ENCODE results near the gene SYT9.

SYT9 gene

GRCh38 chr11:7451520-7451919 is 199.8 kb downstream of the SYT9 start:
- TF ChIP-seq, protein P1, sequence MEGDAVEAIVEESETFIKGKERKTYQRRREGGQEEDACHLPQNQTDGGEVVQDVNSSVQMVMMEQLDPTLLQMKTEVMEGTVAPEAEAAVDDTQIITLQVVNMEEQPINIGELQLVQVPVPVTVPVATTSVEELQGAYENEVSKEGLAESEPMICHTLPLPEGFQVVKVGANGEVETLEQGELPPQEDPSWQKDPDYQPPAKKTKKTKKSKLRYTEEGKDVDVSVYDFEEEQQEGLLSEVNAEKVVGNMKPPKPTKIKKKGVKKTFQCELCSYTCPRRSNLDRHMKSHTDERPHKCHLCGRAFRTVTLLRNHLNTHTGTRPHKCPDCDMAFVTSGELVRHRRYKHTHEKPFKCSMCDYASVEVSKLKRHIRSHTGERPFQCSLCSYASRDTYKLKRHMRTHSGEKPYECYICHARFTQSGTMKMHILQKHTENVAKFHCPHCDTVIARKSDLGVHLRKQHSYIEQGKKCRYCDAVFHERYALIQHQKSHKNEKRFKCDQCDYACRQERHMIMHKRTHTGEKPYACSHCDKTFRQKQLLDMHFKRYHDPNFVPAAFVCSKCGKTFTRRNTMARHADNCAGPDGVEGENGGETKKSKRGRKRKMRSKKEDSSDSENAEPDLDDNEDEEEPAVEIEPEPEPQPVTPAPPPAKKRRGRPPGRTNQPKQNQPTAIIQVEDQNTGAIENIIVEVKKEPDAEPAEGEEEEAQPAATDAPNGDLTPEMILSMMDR (IDR thresholded peaks at IDR 0.05), result no peak
- Histone ChIP-seq H3K9me3 (no peaks in the 10 kb centered on the region), H3K27me3 (no peaks in the 10 kb centered on the region), H3K27ac (no peak overlapping the region), H3K36me3 (no peaks in the 10 kb centered on the region), H3K4me1 (ENCODE audit: control insufficient read depth in 1 of 2, insufficient read depth in 1 of 2, low read depth in 1 of 2, low read length in 1 of 2) (peaks cover 0 to 7% of the 10 kb centered on the region in 2 experiments), H3K4me3 (ENCODE audit: low read depth in 1 of 2, low read length in 1 of 2) (no peak overlapping the region)

DNA sequence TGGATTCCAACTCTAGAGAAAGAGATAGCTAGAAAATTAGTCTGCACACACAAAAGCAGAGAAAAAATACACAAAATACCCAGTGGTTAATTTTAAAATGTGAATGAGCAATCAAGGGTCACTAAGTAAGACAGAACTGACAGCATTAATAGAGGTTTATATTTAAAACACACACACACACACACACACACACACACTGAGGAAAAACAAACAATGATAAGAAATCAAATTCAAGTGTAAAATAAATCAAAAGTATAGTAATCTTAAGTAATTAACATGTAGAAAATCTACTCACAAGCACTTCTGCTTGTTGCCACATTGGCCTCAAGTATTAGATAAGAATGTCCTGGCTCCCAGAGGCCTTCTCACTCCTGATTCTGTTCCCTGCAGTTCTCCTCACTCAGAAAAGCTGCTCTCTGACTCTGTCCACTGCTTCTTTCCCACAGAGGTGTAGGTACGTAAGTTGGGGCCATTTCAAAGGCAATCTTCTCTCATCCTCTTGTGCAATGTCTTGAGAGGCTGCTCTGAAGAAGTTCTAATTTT is 200.3 kb downstream of the SYT9 start:
- no peaks in the 10 kb centered on the region for H3K27me3 ChIP-seq
- H3K9me3 ChIP-seq, result no peaks in the 10 kb centered on the region
- no peak overlapping the region for H3K4me3 ChIP-seq (ENCODE audit: low read depth in 1 of 2, low read length in 1 of 2)
- H3K36me3 ChIP-seq, result no peaks in the 10 kb centered on the region
- H3K4me1 ChIP-seq (ENCODE audit: control insufficient read depth in 1 of 2, insufficient read depth in 1 of 2, low read depth in 1 of 2, low read length in 1 of 2), result peaks cover 0 to 7% of the 10 kb centered on the region in 2 experiments
- TF ChIP-seq, protein P1 (IDR thresholded peaks at IDR 0.05), result no peak
- no peak overlapping the region for H3K27ac ChIP-seq

GRCh38 chr11:7454854-7455253 is 203.2 kb downstream of the SYT9 start:
- H3K27me3 ChIP-seq, result no peaks in the 10 kb centered on the region
- H3K9me3 ChIP-seq, result no peaks in the 10 kb centered on the region
- TF ChIP-seq, protein P1 (IDR thresholded peaks at IDR 0.05), result no peak
- H3K4me1 ChIP-seq (ENCODE audit: control insufficient read depth in 1 of 2, insufficient read depth in 1 of 2, low read depth in 1 of 2, low read length in 1 of 2), result peaks cover 0 to under 1% of the 10 kb centered on the region in 2 experiments
- no peak overlapping the region for H3K4me3 ChIP-seq (ENCODE audit: low read depth in 1 of 2, low read length in 1 of 2)
- H3K27ac ChIP-seq, result no peak overlapping the region
- H3K36me3 ChIP-seq, result no peaks in the 10 kb centered on the region

GRCh38 chr11:7457211-7457610 is 205.5 kb downstream of the SYT9 start:
- no peaks in the 10 kb centered on the region for H3K9me3 ChIP-seq
- TF ChIP-seq, protein P1 (IDR thresholded peaks at IDR 0.05), result no peak

GRCh38 chr11:7462706-7463105 is 211.0 kb downstream of the SYT9 start:
- no peak overlapping the region for H3K4me3 ChIP-seq (ENCODE audit: low read depth in 1 of 2, low read length in 1 of 2)
- no peaks in the 10 kb centered on the region for H3K27me3 ChIP-seq
- no peaks in the 10 kb centered on the region for H3K36me3 ChIP-seq
- no peak overlapping the region for H3K27ac ChIP-seq
- no peaks in the 10 kb centered on the region for H3K9me3 ChIP-seq
- TF ChIP-seq, protein P1 (IDR thresholded peaks at IDR 0.05), result no peak
- no peaks in the 10 kb centered on the region for H3K4me1 ChIP-seq (ENCODE audit: control insufficient read depth in 1 of 2, insufficient read depth in 1 of 2, low read depth in 1 of 2, low read length in 1 of 2)

More at GRCh38 chr11:7457211-7457610, 205.5 kb downstream of the SYT9 start:
- no peaks in the 10 kb centered on the region for H3K27me3 ChIP-seq
- H3K36me3 ChIP-seq, result no peaks in the 10 kb centered on the region
- H3K4me1 ChIP-seq (ENCODE audit: control insufficient read depth in 1 of 2, insufficient read depth in 1 of 2, low read depth in 1 of 2, low read length in 1 of 2), result no peaks in the 10 kb centered on the region
- no peak overlapping the region for H3K4me3 ChIP-seq (ENCODE audit: low read depth in 1 of 2, low read length in 1 of 2)
- H3K27ac ChIP-seq, result no peak overlapping the region
